KMS-11 (cell line): ENCODE results near the gene CACUL1.
A peak's percentile ranks its signal among the peaks of the same experiment; 100 is the strongest.

Experiments
- H2AFZ ChIP-seq: fragments of 200-600 bp; sonication (generic); 2 replicates; pipeline ENCODE4 v1.6.1; 2016; ENCODE audit warnings: antibody characterized with exemption, mixed run types, low read depth
- H3K27ac ChIP-seq: fragments of 200-600 bp; sonication (generic); 2 replicates; pipeline ENCODE4 v1.6.1; 2016; ENCODE audit warnings: mild to moderate bottlenecking, mixed run types
- H3K27me3 ChIP-seq: fragments of 200-600 bp; sonication (generic); 2 replicates; pipeline ENCODE4 v1.6.1; 2017; ENCODE audit warnings: mild to moderate bottlenecking, low read depth, mixed run types, moderate library complexity; ENCODE audit not compliant: insufficient read depth
- H3K36me3 ChIP-seq: fragments of 200-600 bp; sonication (generic); 2 replicates; pipeline ENCODE4 v1.6.1; 2017; ENCODE audit warnings: mild to moderate bottlenecking, mixed run types; ENCODE audit not compliant: insufficient read depth
- H3K4me1 ChIP-seq: fragments of 200-600 bp; sonication (generic); 2 replicates; pipeline ENCODE4 v1.6.1; 2016; ENCODE audit warnings: mild to moderate bottlenecking, low read depth, mixed run types; ENCODE audit not compliant: poor library complexity, severe bottlenecking
- H3K4me2 ChIP-seq: fragments of 200-600 bp; sonication (generic); 2 replicates; pipeline ENCODE4 v1.7.0; 2016; ENCODE audit warnings: mild to moderate bottlenecking, mixed run types
- H3K4me3 ChIP-seq: fragments of 200-600 bp; sonication (generic); IDR thresholded peaks from 2 replicates; pipeline ENCODE4 v1.6.1; 2017; ENCODE audit warnings: low read depth, low read length, mixed read lengths; ENCODE audit not compliant: insufficient read depth
- H3K79me2 ChIP-seq: fragments of 200-600 bp; sonication (generic); 2 replicates; pipeline ENCODE4 v1.6.1; 2016; ENCODE audit warnings: low read depth, mixed run types; ENCODE audit not compliant: insufficient read depth
- H3K9ac ChIP-seq: fragments of 200-600 bp; sonication (generic); 2 replicates; pipeline ENCODE4 v1.6.1; 2016; ENCODE audit warnings: mild to moderate bottlenecking, mixed run types
- H4K20me1 ChIP-seq: fragments of 200-600 bp; sonication (generic); 2 replicates; pipeline ENCODE4 v1.6.1; 2016; ENCODE audit warnings: mild to moderate bottlenecking, mixed run types; ENCODE audit not compliant: insufficient read depth
- TF ChIP-seq, protein P1 (sequence below): fragments of 200-600 bp; sonication (generic); conservative IDR thresholded peaks from 2 replicates; pipeline ENCODE4 v1.6.1; 2017; ENCODE audit warnings: low read depth, mild to moderate bottlenecking, antibody characterized with exemption, low read length, moderate library complexity, mixed read lengths

The CACUL1 gene

DNA sequence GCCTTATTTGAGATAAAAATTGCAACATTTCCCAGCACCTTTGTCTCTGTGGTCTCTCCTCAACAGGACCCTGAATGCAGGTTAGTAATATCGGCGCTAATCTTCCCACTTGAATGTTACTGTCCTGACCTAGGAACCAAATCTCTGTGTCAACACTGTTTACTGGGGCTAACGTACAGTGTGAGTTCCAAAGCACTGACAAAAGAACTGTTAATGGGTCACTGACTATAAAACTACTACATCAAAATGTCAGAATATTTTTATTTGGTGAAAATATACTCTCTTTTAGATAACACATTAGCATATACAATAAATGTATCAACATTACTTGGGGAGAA lies 33.3 kb downstream of the CACUL1 start:
- H3K9ac ChIP-seq, result no peak overlapping the region
- TF ChIP-seq, protein P1, sequence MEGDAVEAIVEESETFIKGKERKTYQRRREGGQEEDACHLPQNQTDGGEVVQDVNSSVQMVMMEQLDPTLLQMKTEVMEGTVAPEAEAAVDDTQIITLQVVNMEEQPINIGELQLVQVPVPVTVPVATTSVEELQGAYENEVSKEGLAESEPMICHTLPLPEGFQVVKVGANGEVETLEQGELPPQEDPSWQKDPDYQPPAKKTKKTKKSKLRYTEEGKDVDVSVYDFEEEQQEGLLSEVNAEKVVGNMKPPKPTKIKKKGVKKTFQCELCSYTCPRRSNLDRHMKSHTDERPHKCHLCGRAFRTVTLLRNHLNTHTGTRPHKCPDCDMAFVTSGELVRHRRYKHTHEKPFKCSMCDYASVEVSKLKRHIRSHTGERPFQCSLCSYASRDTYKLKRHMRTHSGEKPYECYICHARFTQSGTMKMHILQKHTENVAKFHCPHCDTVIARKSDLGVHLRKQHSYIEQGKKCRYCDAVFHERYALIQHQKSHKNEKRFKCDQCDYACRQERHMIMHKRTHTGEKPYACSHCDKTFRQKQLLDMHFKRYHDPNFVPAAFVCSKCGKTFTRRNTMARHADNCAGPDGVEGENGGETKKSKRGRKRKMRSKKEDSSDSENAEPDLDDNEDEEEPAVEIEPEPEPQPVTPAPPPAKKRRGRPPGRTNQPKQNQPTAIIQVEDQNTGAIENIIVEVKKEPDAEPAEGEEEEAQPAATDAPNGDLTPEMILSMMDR, result no peak
- H4K20me1 ChIP-seq, result no peaks in the 10 kb centered on the region
- H3K27me3 ChIP-seq, result no peaks in the 10 kb centered on the region
- H3K36me3 ChIP-seq, result no peaks in the 10 kb centered on the region
- no peaks in the 10 kb centered on the region for H3K4me1 ChIP-seq
- 0 out of 2 replicates have a peak, but pooled peaks cover 5% of the 10 kb centered on the region for H3K79me2 ChIP-seq
- no peak overlapping the region for H3K4me3 ChIP-seq
- H2AFZ ChIP-seq, result no peak overlapping the region
- H3K27ac ChIP-seq, result no peak overlapping the region
- no peak overlapping the region for H3K4me2 ChIP-seq

DNA sequence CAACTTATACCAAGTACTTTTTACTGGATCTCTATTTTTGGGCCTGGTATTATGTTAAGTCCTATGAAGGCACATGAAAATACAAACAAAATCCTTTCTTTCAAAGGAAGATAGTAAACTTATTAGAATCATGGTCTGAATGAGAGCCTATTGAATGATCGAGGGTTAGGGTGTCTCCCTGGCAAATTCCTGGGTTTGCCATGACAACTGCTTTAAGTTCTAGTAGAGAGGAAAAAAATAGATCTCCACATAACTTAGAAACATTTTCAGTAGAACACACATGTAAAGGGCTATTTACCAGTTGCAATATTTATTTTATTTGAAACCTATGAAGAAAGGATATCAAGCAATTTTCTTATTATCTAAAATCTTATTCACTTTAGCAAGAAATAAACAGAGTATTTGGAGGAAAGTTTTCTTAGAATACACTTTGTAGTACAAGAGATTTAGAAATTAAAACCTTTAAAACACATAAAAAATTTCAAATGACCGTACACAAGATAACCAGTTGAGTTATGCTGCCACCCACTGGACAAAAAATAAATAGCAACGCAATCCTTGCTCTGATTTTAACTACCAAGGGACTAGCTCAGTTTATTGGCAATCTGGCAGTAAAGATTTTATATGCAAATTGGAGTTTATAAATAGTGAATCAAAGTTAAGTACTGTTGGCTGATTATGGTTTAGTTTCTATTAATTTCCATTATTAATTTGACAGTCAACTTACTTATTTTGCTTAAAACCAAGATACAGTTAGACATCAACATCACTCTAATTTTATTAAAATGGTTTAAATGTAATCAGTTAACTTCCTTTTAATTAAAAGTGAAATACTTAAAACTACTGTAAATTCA lies 33.9 kb downstream of the CACUL1 start:
- Histone ChIP-seq H3K4me1 (no peaks in the 10 kb centered on the region), H3K27me3 (no peaks in the 10 kb centered on the region), H3K9ac (no peak overlapping the region), H3K4me3 (no peak overlapping the region), H4K20me1 (no peaks in the 10 kb centered on the region), H3K4me2 (no peak overlapping the region), H3K27ac (no peak overlapping the region), H3K36me3 (no peaks in the 10 kb centered on the region), H3K79me2 (0 out of 2 replicates have a peak, but pooled peaks cover 5% of the 10 kb centered on the region), H2AFZ (no peak overlapping the region)
- TF ChIP-seq, protein P1, result peak; percentile 87

- no peak overlapping the region for H2AFZ ChIP-seq
Observed at GRCh38 chr10:118714366-118714765, 40.4 kb downstream of the CACUL1 start.

GRCh38 chr10:118712930-118713634 lies 41.7 kb downstream of the CACUL1 start:
- Histone ChIP-seq H3K4me3 (no peak overlapping the region), H3K4me2 (no peak overlapping the region), H3K79me2 (no peaks in the 10 kb centered on the region), H3K36me3 (no peaks in the 10 kb centered on the region), H3K4me1 (no peaks in the 10 kb centered on the region), H2AFZ (no peak overlapping the region), H3K9ac (no peak overlapping the region), H3K27ac (no peak overlapping the region), H4K20me1 (no peaks in the 10 kb centered on the region), H3K27me3 (no peaks in the 10 kb centered on the region)
- TF ChIP-seq, protein P1, result no peak

More at GRCh38 chr10:118714366-118714765, 40.4 kb downstream of the CACUL1 start:
- Histone ChIP-seq H3K79me2 (no peaks in the 10 kb centered on the region), H3K9ac (no peak overlapping the region), H3K36me3 (no peaks in the 10 kb centered on the region), H3K4me3 (no peak overlapping the region), H3K4me1 (no peaks in the 10 kb centered on the region), H4K20me1 (no peaks in the 10 kb centered on the region), H3K27ac (no peak overlapping the region), H3K4me2 (no peak overlapping the region), H3K27me3 (no peaks in the 10 kb centered on the region)
- TF ChIP-seq, protein P1, result no peak
